ENCODE data around the gene FAM20B.
A peak's percentile ranks its signal among the peaks of the same experiment; 100 is the strongest.

FAM20B gene

DNA sequence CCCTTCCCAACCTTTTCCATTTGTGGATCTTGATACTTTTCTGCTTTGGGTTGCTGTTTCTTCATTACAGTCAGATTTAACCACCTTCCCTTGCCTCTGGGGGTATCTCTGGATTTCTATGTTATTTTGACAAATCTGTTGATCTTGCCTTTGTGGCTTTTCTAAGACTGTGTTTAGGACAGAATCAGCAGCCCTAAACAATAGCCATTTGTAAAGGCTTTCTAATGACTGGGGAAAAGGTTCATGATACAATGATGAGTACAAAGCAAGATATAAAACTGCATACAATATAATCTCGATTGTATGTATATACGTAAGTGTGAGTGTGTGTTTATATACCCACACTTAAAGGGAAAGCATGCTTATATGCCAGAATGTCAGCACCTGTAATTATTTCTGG is 27.8 kb downstream of the FAM20B start:
- no peak for DNase-seq

DNA sequence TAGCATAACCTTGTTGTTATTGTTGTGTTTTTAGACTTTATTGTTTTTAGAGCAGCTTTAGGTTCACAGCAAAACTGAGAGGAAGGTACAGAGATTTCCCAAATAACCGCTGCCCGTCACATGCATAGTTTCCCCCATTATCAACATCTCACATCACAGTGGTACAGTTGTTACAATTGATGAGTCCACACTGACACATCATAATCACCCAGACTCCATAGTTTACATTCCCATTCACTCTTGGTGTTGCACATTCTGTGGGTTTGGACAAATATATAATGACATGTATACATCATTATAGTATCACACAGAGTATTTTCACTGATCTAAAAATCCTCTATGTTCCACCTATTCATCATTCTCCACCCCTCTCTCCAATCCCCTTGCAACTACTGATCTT is 30.2 kb downstream of the FAM20B start:
- no peak for DNase-seq

DNA sequence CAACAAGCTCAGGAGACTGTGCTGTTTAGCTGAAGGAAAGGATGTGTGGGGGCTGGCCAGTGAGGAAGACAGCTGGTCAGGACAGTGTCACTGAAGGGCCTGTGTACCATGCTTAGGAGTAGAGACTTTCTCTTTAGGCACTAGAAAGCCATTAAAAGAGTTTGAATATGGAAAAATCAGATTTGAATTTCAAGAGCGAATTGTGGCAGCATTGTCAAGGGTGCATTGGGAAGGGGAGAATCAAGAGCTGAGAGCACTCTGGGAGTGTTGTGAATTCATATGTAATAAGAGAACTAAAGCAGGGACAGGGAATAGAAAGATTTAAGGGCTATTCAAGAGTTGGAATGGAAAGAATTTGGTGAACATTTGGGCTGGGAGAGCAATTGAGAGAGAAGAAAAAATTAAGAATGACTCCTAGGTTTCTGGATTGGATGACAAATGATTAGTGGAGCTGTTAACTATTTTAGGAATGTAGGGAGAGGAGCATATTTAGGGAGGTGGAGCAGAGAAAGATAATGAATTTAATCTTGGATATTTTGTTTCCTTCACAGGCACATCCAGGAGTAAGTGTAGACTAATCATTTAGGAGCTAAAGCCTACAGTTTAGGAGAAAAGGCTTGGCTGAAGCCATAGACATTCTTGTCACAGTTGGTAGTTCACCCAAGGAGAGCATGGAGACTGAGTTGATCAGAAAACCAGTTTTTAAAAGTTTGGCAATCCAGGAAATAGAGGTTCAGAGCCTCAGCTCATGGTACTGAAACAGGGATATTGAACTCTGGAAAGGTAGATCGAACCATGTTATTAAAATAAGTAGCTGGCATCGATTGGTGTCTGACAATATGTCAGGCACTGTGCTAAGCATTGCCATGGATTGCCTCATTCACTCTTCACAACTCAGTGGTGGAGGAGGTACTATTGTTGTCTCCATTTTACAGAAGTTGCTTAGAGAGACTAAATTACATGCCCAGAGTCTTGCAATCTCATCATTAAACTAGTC is 33.1 kb downstream of the FAM20B start:
- no peak for DNase-seq

DNA sequence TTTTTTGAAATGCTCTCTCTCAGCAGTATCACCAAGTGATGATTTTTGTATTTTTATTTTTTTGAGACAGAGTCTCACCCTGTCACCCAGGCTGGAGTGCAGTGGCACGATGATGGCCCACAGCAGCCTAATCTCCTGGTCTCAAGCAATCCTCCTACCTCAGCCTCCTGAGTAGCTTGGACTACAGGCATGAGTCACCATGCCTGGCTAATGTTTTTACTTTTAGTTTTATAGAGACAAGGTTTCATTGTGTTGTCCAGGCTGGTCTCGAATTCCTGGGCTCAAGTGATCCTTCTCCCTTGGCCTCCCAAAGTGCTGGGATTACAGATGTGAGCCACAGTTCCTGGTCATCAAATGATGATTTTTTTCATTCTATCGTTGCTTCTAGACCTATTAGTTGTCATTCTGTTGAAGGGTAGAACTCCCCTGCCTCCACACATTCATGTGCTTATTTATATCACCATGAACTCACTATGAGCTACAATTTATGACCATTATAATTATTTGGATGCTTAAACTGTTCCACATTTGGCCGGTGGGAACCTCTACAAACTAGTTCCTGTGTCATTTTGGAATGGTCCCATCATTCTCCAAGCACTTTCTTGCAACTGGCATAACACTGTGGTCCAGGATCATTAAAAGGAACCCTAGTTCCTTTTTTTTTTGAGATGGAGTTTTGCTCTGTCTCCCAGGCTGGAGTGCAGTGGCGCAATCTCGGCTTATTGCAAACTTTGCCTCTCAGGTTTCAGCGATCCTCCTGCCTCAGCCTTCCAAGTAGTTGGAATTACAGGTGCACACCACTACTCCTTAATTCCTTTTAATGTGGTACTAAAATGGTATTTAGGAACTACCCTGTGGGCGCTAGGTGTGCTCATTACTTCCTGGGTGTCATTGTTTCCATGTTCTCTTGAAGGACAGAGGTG is 35.9 kb downstream of the FAM20B start:
- DNase-seq: no peak

DNA sequence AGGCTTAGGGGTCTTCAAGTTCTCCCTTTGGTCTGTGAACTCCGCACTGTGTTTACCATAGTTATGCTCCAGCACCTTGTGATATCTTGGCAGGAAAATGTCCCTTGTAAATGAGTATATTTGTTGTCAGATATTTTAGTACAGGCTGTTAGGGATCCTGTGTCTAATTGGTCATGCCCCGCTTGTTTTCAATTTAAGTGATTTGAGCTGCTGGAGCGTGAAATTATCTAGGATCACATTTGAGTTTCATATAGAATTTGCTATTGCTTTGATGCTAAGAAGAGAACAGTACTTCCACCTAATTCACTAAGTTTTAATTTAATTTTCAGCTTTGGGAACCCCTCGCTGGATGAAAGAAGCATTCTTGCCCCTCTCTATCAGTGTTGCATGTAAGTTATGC is 40.8 kb downstream of the FAM20B start:
- DNase-seq: no peak

DNA sequence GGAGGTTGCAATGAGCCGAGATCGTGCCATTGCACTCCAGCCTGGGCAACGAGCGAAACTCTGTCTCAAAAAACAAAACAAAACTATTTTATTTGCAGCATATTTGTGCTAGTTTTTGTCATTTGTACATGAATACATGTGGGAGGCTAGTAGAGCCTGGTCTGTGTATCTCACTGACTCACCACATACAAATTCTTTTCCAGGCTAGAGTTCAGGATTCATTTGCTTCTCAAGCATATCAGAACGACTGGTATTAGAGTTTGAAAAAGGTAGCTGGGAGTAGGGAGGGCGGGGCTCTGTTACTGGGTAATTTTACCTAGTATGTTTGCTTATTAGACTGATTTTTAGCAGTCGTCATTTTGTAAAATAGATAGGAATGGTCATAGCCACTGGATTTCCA is 51.7 kb downstream of the FAM20B start:
- DNase-seq: no peak

DNA sequence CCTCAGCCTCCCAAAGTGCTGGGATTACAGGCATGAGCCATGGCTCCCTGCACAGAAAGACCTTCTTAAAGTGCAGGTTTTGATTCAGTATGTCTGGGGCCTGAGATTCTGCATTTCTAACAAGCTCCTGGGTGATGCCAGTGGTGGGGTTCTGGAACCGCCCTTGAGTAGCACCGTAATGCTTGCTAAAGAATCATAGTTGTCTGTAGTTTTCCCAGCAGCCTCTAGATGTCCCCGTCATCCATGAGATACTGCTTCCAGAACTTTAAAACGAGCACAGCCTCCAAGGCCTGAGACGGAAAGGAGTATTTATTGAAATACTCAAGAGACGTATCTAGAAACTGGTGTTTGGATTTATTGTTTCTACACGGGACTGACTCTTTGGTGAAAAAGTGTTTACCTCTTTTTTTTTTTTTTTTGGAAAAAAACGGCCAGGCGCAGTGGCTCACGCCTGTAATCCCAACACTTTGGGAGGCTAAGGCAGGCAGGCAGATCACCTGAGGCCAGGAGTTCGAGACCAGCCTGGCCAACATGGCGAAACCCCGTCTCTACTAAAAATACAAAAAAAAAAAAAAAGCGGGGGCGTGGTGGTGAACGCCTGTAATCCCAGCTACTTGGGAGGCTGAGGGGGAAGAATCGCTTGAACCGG is 53.5 kb downstream of the FAM20B start:
- peak; percentile 49 for DNase-seq

DNA sequence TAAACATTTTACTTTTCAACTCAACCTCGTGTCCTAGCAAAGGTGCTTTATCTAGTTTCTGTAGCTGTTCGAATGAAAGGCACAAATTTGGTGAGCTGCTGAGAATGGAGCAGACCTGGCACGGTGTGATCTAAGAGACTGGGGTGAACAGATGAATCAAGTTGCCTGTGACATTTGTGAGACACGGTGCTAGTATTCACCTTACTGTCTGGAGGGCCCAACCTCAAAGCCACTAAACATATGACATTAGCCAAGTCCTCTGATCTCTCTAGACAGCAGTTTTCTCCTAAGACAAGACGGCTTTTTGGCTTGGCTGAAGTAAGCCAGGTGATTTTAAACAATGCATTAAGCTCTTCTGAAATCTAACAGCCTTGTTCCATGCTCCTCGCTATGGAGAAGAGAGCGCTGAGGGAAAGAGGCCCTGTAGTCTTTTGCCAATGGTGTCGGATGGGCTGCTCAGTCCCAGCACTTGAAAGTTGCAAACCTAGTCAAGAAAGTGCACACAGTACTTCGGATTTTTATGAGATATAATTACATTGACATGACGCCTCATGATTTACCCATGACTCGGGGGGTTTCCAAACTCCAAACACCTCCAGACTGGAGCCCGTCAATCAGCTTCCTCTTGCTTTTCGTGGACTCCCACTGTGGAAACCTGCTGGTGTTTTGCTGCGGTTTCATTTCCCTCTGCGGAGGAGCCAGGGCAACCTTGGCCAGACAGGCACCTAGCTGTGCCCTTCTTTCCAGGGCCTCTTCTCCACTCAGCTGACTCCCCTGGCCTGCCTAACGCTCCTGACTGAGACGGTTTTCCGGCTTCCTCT is 55.4 kb downstream of the FAM20B start:
- DNase-seq: no peak

DNA sequence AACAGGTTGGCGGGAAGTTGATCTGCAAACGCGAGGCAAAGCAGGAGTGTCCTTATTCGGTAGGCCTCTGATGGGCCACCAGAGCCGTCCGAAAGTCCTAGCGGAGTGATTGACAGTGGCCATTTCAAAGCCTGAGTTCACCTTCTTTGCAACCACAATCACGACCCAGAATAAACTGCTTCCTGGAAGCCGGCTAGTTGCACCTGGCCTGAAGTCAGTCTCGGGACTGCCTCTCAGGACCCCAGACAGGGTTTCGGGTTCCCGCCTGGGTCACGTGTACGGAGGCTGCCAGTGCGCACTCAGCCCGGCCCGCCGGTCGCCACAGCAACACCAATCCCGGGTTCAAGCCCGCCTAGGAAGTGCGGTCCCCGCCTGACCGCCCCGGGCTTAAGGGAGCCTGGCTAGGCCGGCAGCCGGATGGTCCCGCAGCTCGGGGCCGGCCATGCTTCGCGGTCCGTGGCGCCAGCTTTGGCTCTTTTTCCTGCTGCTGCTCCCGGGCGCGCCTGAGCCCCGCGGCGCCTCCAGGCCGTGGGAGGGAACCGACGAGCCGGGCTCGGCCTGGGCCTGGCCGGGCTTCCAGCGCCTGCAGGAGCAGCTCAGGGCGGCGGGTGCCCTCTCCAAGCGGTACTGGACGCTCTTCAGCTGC is 56.1 kb downstream of the FAM20B start, which contains the start of gene TOR3A:
TSS of gene TOR3A (plus strand) at position 384 of the 646 bp plus-strand sequence. CDS start at position 443, 59 bp downstream.
- DNase-seq: peak; percentile 75

DNA sequence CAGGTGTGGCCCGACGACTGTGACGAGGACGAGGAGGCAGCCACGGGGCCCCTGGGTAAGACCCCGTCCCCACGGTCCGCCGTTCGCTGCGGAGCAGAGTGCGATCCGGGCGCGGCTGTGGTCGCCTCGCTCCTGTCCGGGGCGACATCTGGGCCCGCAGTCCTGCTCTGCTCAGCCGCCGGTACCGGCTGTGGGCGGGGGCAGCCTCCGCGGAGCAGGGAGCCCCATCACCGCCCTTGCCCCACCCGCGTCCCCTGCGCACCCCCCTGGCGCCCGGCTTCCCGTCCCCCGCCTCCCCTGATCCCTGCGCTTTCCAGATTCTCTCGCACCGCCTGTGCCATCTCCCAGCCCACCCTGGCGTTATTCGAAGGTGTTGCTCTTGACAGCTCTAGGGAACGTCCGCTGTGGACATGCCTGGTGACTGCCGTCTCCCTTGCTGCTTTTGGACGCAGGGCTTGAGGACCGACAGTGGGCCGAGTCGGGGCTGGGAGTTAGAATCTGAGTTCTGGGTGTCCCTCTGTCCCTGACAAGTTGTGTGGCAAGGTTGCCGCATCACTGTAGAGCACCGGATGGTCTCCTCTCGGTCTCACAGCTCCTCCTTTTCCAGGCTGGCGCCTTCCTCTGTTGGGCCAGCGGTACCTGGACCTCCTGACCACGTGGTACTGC is 56.8 kb downstream of the FAM20B start:
- DNase-seq: peak; percentile 42

DNA sequence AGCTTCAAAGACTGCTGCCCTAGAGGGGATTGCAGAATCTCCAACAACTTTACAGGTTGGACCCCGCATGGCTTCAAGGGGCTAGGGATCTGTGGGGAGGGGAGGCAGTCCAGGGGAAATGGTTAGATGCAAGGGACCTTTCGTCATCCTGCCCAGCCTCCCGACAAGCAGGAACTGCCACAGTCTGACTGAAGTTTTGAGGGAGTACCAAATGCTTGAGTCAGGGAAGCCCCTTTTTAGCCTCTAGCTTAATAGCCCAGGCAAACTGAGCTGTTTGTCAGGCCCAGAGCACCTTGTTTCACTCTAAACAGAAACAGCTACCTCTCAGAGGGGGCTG is 57.3 kb downstream of the FAM20B start:
- DNase-seq: no peak

DNA sequence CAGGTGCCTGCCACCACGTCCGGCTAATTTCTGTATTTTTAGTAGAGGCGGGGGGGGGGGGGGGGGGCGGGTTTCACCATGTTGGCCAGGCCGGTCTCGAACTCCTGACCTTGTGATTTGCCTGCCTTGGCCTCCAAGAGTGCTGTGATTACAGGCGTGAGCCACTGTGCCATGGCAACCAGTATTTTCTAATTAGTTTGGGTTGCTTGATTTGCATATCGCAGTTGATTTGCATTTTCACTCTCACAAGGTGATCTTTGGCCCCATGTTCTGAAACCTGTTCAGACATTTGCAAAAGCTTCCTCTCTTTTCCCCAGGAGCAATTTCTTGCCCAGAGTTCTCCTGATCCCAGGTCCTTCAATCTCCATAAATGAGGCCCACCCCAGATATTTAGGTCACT is 57.8 kb downstream of the FAM20B start:
- no peak for DNase-seq

DNA sequence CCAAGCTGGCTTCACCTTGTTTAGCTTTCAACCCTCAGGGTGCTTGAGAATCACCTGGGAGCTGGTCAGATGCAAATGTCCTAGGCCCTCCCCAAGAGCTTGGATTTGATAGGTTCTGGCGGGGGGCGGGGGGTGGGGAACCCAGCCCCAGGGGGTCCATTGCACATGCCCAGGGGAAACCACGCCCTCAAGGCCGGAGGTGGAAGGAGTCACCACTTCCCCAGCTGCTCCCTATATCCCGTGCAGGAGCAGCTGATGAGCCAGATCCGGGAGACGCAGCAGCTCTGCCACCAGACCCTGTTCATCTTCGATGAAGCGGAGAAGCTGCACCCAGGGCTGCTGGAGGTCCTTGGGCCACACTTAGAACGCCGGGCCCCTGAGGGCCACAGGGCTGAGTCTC is 62.0 kb downstream of the FAM20B start:
- no peak for DNase-seq

DNA sequence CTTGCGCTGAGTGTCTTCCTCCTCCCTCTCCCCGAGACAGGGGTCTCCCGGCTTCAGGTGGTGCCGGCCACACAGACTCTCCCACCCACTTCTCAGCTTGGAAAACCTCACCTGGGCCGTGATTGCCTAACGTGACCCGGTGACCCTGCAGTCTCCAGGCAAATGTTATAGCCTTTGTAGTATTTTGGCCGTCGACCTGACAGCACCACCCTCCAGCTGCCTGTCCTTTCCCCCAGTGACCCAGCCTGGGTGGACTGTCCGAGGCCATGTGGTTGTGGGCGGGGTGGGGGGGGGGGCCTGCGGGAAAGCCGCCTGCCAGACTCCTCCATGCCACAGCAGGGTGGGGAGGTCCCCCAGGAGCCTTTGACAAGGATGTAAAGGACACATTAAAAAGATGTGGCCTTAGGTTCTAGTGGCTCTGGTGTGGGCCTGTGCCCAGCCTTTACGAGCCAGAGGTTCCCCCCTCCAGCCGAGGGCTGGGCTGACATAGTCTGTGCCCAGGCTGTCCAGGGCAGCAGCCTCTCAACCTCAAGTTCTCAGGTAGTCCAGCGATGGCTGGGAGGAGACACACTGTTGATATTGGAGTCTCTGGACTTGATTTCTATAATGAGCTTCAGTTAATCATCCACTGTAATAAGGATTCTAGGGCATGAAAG is 64.3 kb downstream of the FAM20B start:
- no peak for DNase-seq

DNA sequence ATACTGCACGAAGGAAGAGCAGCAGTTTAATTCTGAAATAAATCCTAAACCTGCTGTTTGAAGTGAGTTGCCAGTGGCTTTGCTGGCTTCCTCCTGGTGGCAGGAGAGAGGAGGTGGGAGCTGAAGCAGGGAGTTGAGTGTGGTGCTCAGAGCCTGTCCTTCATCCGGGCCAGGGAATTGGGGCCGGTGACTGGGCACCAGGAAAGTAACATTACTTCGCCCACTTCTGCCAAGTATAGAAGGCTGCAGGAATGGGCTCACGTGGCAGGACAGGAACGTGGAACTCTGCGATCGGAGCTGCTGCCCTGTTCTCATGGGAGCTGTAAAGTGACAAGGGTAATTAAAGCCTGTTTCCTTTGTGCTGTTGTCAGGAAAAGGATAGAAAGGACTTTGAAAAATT is 64.8 kb downstream of the FAM20B start:
- DNase-seq: no peak

DNA sequence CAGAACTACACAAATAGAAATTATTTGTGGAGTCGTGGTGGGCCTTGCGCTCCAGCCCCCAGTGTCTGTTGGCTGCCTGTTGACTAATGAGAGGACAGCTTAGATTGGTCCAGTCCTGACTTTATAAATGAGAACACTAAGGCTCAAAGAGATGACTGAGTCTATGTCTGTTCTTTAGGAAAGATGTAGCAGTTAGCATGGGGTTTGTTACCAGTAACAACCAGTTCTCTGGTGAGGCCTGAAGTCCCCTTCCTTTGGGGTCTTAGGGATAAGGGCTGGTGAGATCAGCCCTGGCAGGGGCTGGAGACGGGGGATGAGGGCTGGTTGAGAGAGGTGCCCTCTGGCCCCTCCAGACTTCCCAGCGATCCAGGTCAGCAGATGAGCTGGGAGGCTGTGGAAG is 65.2 kb downstream of the FAM20B start:
- DNase-seq: no peak

DNA sequence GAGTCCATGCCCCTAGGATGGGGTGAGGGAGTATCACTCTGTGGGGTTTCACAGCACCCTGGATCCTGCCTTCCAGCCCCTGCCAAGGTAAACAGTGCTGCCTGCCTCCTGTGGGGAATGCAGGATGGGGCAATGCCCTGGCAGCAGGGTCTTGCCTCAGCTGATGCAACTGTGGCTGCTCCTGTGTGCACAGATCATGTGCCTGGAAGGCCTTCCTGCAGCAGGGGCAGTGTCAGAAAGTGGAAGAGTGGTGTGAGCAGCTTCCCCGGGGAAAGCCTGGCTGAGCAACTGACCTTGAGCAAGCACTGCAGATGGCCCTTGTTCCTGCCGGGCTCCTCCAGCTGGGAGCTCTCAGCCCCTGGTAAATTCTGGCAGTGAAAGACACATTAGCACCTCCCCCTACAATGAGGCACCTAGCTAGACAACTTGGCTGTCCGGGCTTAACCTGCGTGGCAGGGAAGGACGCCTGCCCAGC is 66.0 kb downstream of the FAM20B start:
- DNase-seq: no peak

DNA sequence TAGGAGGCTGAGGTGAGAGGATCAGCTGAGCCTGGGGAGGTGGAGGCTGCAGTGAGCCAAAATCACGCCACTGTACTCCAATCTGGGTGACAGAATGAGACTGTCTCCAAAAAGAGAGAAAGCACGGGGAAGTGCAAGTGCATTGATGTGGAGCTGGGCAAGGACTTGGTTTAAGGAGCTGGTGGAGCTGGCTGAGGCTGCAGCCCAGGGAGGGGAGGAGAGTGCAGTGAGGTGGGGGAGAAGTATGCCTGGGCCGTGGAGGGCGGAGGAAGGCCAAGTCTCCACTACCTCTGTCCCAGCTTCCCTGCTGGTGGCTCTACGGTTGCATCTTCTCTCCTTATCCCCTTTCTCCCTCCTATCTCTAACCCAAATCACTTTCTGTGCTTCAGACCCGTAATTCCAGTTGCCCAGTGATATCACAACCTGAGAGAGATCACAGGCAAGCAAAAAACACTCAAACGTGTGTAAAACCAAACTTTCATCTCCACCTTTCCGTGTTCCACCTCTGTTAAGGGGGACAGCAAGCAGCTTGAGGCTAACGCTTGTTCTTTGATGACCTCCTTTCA is 67.3 kb downstream of the FAM20B start:
- DNase-seq: no peak

DNA sequence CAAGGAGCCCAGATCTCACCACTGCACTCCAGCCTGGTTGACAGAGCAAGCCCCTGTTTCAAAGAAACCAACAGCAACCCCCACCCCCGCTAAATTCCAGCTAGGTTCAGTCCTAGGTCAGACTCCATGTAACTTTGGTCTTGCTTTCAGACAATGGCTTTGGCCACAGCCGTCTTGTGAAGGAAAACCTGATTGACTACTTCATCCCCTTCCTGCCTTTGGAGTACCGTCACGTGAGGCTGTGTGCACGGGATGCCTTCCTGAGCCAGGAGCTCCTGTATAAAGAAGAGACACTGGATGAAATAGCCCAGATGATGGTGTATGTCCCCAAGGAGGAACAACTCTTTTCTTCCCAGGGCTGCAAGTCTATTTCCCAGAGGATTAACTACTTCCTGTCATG is 69.1 kb downstream of the FAM20B start:
- no peak for DNase-seq

DNA sequence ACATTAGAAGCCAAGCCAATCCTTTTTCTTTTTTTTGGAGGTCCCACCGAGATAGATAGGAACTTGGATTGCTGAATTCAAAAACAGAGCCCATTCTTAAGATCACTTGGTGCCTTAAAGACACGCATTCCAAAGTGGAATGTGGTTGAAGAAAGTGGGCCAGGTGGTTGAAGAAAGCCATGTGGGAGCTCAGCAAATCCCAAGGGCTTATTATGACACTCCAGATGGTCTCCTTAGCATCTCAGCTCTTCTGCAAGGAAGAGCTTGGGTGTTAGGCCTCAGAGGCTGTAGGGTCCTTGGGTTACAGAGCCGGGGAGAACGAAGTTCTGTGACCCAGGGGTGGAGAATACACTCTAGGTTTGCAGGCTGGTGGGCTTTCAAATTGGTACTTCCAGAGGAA is 69.7 kb downstream of the FAM20B start:
- DNase-seq: no peak

Data from NCI-H1092 (cell line).